IMR-90 (cell line): ENCODE data around the gene MIA2.

Experiments
- BHLHE40 ChIP-seq: fragments of 150-350 bp; IDR thresholded peaks from 2 replicates; pipeline ENCODE4 v1.6.1; 2016; ENCODE audit warnings: mild to moderate bottlenecking, low read depth, low read length
- CEBPB ChIP-seq: IDR thresholded peaks from 2 replicates; pipeline ENCODE4 v1.6.1; 2012; ENCODE audit warnings: low read depth, low read length, improper control_type of control experiment
- FOS ChIP-seq: fragments of 150-350 bp; IDR thresholded peaks from 2 replicates; pipeline ENCODE4 v1.6.1; 2016; ENCODE audit warnings: low read depth, low read length
- MAFK ChIP-seq: IDR thresholded peaks from 2 replicates; pipeline ENCODE4 v1.6.1; 2012; ENCODE audit warnings: low read depth, low read length, improper control_type of control experiment
- MAZ ChIP-seq: IDR thresholded peaks from 2 replicates; pipeline ENCODE4 v1.6.1; 2012; ENCODE audit warnings: low read depth, mild to moderate bottlenecking, low read length, improper control_type of control experiment, moderate library complexity, borderline replicate concordance
- MXI1 ChIP-seq: IDR thresholded peaks from 2 replicates; pipeline ENCODE4 v1.6.1; 2012; ENCODE audit warnings: low read depth, mild to moderate bottlenecking, low read length, moderate library complexity, borderline replicate concordance
- POLR2A ChIP-seq: IDR thresholded peaks from 2 replicates; pipeline ENCODE4 v1.6.1; 2012; ENCODE audit warnings: mild to moderate bottlenecking, low read depth, low read length
- RFX5 ChIP-seq: IDR thresholded peaks from 2 replicates; pipeline ENCODE4 v1.8.0; 2012; ENCODE audit warnings: low read depth, mild to moderate bottlenecking, low read length, moderate library complexity
- TF ChIP-seq, protein P1 (sequence below): conservative IDR thresholded peaks from 2 replicates; pipeline ENCODE4 v1.5.1; 2012; ENCODE audit warnings: mild to moderate bottlenecking, low read depth, low read length, improper control_type of control experiment
- TF ChIP-seq, protein P2 (sequence below): fragments of 150-350 bp; IDR thresholded peaks from 2 replicates; pipeline ENCODE4 v1.6.1; 2017; ENCODE audit warnings: mild to moderate bottlenecking, antibody characterized with exemption, low read length, low read depth
- TF ChIP-seq, protein P3 (sequence below): fragments of 150-350 bp; IDR thresholded peaks from 2 replicates; pipeline ENCODE4 v1.6.1; 2016; ENCODE audit warnings: low read depth, mild to moderate bottlenecking, low read length, moderate library complexity, borderline replicate concordance

DNA sequence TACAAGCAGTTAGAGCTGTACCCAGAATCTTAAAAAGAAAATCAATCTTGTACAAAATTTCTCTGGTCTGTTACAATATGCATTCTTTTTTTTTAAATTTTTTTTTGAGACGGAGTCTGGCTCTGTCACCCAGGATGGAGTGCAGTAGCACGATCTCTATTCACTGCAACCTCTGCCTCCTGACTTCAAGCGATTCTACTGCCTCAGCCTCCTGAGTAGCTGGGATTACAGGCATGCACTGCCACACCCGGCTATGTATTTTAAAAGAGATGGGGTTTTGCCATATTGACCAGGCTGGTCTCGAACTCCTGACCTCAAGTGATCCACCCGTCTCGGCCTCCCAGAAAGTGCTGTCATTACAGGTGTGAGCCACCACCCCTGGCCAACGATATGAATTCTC, 194.4 kb downstream of the MIA2 start:
- TF ChIP-seq, protein P1, sequence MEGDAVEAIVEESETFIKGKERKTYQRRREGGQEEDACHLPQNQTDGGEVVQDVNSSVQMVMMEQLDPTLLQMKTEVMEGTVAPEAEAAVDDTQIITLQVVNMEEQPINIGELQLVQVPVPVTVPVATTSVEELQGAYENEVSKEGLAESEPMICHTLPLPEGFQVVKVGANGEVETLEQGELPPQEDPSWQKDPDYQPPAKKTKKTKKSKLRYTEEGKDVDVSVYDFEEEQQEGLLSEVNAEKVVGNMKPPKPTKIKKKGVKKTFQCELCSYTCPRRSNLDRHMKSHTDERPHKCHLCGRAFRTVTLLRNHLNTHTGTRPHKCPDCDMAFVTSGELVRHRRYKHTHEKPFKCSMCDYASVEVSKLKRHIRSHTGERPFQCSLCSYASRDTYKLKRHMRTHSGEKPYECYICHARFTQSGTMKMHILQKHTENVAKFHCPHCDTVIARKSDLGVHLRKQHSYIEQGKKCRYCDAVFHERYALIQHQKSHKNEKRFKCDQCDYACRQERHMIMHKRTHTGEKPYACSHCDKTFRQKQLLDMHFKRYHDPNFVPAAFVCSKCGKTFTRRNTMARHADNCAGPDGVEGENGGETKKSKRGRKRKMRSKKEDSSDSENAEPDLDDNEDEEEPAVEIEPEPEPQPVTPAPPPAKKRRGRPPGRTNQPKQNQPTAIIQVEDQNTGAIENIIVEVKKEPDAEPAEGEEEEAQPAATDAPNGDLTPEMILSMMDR, result no peak
- TF ChIP-seq POLR2A, result no peak
- TF ChIP-seq, protein P2, sequence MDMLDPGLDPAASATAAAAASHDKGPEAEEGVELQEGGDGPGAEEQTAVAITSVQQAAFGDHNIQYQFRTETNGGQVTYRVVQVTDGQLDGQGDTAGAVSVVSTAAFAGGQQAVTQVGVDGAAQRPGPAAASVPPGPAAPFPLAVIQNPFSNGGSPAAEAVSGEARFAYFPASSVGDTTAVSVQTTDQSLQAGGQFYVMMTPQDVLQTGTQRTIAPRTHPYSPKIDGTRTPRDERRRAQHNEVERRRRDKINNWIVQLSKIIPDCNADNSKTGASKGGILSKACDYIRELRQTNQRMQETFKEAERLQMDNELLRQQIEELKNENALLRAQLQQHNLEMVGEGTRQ, result no peak
- no peak for TF ChIP-seq RFX5
- TF ChIP-seq CEBPB, result no peak
- no peak for TF ChIP-seq FOS
- TF ChIP-seq, protein P3, sequence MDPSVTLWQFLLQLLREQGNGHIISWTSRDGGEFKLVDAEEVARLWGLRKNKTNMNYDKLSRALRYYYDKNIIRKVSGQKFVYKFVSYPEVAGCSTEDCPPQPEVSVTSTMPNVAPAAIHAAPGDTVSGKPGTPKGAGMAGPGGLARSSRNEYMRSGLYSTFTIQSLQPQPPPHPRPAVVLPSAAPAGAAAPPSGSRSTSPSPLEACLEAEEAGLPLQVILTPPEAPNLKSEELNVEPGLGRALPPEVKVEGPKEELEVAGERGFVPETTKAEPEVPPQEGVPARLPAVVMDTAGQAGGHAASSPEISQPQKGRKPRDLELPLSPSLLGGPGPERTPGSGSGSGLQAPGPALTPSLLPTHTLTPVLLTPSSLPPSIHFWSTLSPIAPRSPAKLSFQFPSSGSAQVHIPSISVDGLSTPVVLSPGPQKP, result no peak
- TF ChIP-seq BHLHE40, result no peak
- TF ChIP-seq MXI1, result no peak
- no peak for TF ChIP-seq MAFK
- TF ChIP-seq MAZ, result no peak
